ENCODE data around the gene SPACA7.

Gene SPACA7

DNA sequence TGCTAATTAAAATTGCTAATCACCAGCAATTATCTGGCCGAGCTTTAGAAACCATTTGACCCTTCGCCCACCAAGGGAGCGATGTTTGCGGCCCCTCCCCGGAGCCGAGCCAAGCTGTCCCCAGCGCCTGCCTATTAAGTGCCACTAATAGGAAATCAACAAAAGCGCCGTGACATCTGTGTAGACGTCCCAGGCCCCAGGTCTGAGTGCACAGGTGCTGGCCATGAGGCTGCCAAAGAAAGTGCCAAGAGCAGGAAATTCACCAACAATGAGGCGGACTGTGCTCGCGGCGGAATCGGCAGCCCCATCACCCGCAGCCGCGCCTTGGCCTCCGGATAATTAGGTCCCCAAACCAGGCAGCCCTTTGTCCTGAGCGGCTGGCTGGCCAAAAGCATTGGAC, 44.5 kb upstream of the SPACA7 start:
- peaks cover 8% of the 10 kb centered on the region; the same call in 1 of the 2 replicates for H3K9me3 ChIP-seq (ENCODE audit: insufficient read depth, low read depth, low read length)
- TF ChIP-seq, protein P1, sequence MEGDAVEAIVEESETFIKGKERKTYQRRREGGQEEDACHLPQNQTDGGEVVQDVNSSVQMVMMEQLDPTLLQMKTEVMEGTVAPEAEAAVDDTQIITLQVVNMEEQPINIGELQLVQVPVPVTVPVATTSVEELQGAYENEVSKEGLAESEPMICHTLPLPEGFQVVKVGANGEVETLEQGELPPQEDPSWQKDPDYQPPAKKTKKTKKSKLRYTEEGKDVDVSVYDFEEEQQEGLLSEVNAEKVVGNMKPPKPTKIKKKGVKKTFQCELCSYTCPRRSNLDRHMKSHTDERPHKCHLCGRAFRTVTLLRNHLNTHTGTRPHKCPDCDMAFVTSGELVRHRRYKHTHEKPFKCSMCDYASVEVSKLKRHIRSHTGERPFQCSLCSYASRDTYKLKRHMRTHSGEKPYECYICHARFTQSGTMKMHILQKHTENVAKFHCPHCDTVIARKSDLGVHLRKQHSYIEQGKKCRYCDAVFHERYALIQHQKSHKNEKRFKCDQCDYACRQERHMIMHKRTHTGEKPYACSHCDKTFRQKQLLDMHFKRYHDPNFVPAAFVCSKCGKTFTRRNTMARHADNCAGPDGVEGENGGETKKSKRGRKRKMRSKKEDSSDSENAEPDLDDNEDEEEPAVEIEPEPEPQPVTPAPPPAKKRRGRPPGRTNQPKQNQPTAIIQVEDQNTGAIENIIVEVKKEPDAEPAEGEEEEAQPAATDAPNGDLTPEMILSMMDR (conservative IDR thresholded peaks at IDR 0.05; ENCODE audit: low read length): no peak
- TF ChIP-seq EZH2phosphoT487 (IDR thresholded peaks at IDR 0.05; ENCODE audit: borderline replicate concordance): no peak

DNA sequence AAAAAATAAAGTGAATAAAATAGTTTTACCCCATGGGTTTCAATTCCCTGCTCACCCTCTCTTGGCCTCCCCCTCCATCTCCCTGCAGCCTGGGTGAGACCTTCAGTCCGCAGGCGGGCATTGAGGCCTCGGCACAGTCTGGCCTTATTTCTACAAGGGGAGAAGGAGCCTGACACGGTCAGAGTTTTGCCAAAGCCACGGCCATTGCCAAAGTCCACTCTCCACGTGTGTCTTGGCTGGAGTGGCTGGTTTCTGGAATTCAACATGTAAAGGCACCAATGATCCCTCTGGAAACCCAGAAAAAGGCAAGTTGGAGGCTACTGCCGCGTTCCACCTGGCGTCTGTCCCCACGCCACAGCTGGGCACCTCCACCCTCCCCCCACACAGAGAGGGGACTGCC, 43.4 kb upstream of the SPACA7 start:
- TF ChIP-seq, protein P1 (conservative IDR thresholded peaks at IDR 0.05; ENCODE audit: low read length): no peak
- no peak for TF ChIP-seq EZH2phosphoT487 (IDR thresholded peaks at IDR 0.05; ENCODE audit: borderline replicate concordance)
- H3K4me2 ChIP-seq (ENCODE audit: low read depth, low read length, poor library complexity, severe bottlenecking): no peak overlapping the region

More for the DNA sequence above, 44.5 kb upstream of the SPACA7 start:
- no peaks in the 10 kb centered on the region for H4K20me1 ChIP-seq (ENCODE audit: insufficient read depth, low read length, poor library complexity, severe bottlenecking)
- no peaks in the 10 kb centered on the region for H3K79me2 ChIP-seq (ENCODE audit: insufficient read depth, low read length)
- no peak overlapping the region for H3K9ac ChIP-seq (ENCODE audit: low read depth, low read length, poor library complexity, severe bottlenecking)
- no peaks in the 10 kb centered on the region for H3K27me3 ChIP-seq (ENCODE audit: insufficient read depth, low read length, poor library complexity, severe bottlenecking)
- H3K4me2 ChIP-seq (ENCODE audit: low read depth, low read length, poor library complexity, severe bottlenecking): no peak overlapping the region
- H3K4me1 ChIP-seq (ENCODE audit: insufficient read depth, low read length, poor library complexity, severe bottlenecking): no peaks in the 10 kb centered on the region
- no peaks in the 10 kb centered on the region for H3F3A ChIP-seq (ENCODE audit: low read depth)
- no peak overlapping the region for H3K4me3 ChIP-seq (ENCODE audit: low read length, poor library complexity, severe bottlenecking)
- no peaks in the 10 kb centered on the region for H3K36me3 ChIP-seq (ENCODE audit: insufficient read depth, low read length)
- no peak overlapping the region for H2AFZ ChIP-seq (ENCODE audit: low read length)
- no peaks in the 10 kb centered on the region for H3K9me2 ChIP-seq (replicated peaks; ENCODE audit: low read depth, low read length)

DNA sequence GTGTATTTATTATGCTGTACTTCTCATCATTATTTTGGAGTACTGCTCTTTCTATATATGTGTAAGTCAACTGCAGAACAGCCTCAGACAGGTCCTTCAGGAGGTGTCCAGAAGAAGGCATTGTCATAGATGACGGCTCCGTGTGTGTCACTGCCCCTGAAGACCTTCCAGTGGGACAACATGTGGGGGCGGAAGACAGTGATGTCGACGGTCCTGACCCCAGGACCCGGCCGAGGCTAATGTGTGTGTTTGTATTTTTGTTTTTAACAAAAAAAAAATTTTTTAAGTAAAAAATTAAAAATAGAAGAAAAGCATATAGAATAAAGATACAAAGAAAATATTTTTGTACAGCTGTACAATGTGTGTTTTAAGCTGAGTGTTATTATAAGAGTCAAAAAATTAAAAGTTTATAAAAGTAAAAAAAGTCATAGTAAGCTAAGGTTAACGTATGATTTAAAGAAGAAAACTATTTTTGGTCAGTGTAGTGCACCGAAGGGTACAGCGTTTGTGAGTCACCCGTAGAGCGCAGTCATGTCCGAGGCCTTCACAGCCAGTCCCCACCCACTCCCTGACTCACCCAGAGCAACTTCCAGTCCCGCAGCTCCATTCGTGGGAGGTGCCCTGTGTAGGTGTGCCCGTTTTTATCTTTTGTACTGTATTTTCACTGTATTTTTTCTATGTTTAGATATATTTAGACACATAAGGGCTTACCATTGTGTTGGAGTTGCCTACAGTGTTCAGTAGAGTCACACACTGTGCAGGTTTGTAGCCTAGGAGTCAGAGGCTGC, 42.2 kb upstream of the SPACA7 start:
- no peak overlapping the region for H3K4me2 ChIP-seq (ENCODE audit: low read depth, low read length, poor library complexity, severe bottlenecking)
- no peak overlapping the region for H3K4me3 ChIP-seq (ENCODE audit: low read length, poor library complexity, severe bottlenecking)
- no peaks in the 10 kb centered on the region for H3F3A ChIP-seq (ENCODE audit: low read depth)
- H4K20me1 ChIP-seq (ENCODE audit: insufficient read depth, low read length, poor library complexity, severe bottlenecking): no peaks in the 10 kb centered on the region
- H3K36me3 ChIP-seq (ENCODE audit: insufficient read depth, low read length): no peaks in the 10 kb centered on the region
- H3K9ac ChIP-seq (ENCODE audit: low read depth, low read length, poor library complexity, severe bottlenecking): no peak overlapping the region
- H2AFZ ChIP-seq (ENCODE audit: low read length): no peak overlapping the region
- H3K4me1 ChIP-seq (ENCODE audit: insufficient read depth, low read length, poor library complexity, severe bottlenecking): no peaks in the 10 kb centered on the region
- H3K9me3 ChIP-seq (ENCODE audit: insufficient read depth, low read depth, low read length): peaks cover 8% of the 10 kb centered on the region; the same call in 1 of the 2 replicates
- no peaks in the 10 kb centered on the region for H3K79me2 ChIP-seq (ENCODE audit: insufficient read depth, low read length)
- H3K9me2 ChIP-seq (replicated peaks; ENCODE audit: low read depth, low read length): no peaks in the 10 kb centered on the region
- H3K27me3 ChIP-seq (ENCODE audit: insufficient read depth, low read length, poor library complexity, severe bottlenecking): no peaks in the 10 kb centered on the region
- TF ChIP-seq, protein P1 (conservative IDR thresholded peaks at IDR 0.05; ENCODE audit: low read length): no peak
- no peak for TF ChIP-seq EZH2phosphoT487 (IDR thresholded peaks at IDR 0.05; ENCODE audit: borderline replicate concordance)

More for the DNA sequence above, 43.4 kb upstream of the SPACA7 start:
- Histone ChIP-seq H3K9me2 (replicated peaks; ENCODE audit: low read depth, low read length) (no peaks in the 10 kb centered on the region), H2AFZ (ENCODE audit: low read length) (no peak overlapping the region), H3K79me2 (ENCODE audit: insufficient read depth, low read length) (no peaks in the 10 kb centered on the region), H3K36me3 (ENCODE audit: insufficient read depth, low read length) (no peaks in the 10 kb centered on the region), H3K4me1 (ENCODE audit: insufficient read depth, low read length, poor library complexity, severe bottlenecking) (no peaks in the 10 kb centered on the region), H3F3A (ENCODE audit: low read depth) (no peaks in the 10 kb centered on the region), H4K20me1 (ENCODE audit: insufficient read depth, low read length, poor library complexity, severe bottlenecking) (no peaks in the 10 kb centered on the region), H3K27me3 (ENCODE audit: insufficient read depth, low read length, poor library complexity, severe bottlenecking) (no peaks in the 10 kb centered on the region), H3K9ac (ENCODE audit: low read depth, low read length, poor library complexity, severe bottlenecking) (no peak overlapping the region), H3K4me3 (ENCODE audit: low read length, poor library complexity, severe bottlenecking) (no peak overlapping the region), H3K9me3 (ENCODE audit: insufficient read depth, low read depth, low read length) (peaks cover 8% of the 10 kb centered on the region; the same call in 1 of the 2 replicates)
